Measurements from ENCODE around the gene MYCN. TPM values are rescaled to one million over a fixed set of nuclear protein-coding genes. Genes with fewer than 3 reads are reported as not detected.
A peak's percentile ranks its signal among the peaks of the same experiment; 100 is the strongest.

MYCN gene
- total RNA-seq, 1 experiment from 2014 or later: 8.7 TPM

- Mint-ChIP-seq H3K27me3 (ENCODE audit: unreplicated experiment) (no peaks in the 10 kb centered on the region), H3K4me3 (ENCODE audit: low read depth, unreplicated experiment) (no peak overlapping the region), H3K9me3 (ENCODE audit: low read depth, unreplicated experiment) (no peaks in the 10 kb centered on the region), H3K4me1 (ENCODE audit: low read depth, unreplicated experiment) (peaks cover 18% of the 10 kb centered on the region), H3K27ac (ENCODE audit: unreplicated experiment) (no peak overlapping the region), H3K36me3 (ENCODE audit: insufficient read depth, unreplicated experiment) (no peaks in the 10 kb centered on the region)
- DNase-seq: no peak
- TF ChIP-seq, protein P1, sequence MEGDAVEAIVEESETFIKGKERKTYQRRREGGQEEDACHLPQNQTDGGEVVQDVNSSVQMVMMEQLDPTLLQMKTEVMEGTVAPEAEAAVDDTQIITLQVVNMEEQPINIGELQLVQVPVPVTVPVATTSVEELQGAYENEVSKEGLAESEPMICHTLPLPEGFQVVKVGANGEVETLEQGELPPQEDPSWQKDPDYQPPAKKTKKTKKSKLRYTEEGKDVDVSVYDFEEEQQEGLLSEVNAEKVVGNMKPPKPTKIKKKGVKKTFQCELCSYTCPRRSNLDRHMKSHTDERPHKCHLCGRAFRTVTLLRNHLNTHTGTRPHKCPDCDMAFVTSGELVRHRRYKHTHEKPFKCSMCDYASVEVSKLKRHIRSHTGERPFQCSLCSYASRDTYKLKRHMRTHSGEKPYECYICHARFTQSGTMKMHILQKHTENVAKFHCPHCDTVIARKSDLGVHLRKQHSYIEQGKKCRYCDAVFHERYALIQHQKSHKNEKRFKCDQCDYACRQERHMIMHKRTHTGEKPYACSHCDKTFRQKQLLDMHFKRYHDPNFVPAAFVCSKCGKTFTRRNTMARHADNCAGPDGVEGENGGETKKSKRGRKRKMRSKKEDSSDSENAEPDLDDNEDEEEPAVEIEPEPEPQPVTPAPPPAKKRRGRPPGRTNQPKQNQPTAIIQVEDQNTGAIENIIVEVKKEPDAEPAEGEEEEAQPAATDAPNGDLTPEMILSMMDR (IDR thresholded peaks at IDR 0.05; ENCODE audit: unreplicated experiment): no peak
- no TSS peak for BruUV-seq (replicated peaks)
- intact Hi-C loops (cut with micrococcal nuclease; ENCODE audit: unreplicated experiment): no loop called here
- CTCF ChIA-PET: interaction anchor here (0.5 to 1.2 kb wide), 2 partner anchors 21 to 52 kb away, joined by 3 to 5 read pairs; no protein-coding TSS in a partner anchor
Observed at GRCh38 chr2:15988733-15989132, 48.4 kb downstream of the MYCN start.

GRCh38 chr2:15989559-15989958 is 49.2 kb downstream of the MYCN start:
- H3K4me3 Mint-ChIP-seq (ENCODE audit: low read depth, unreplicated experiment): no peak overlapping the region
- peak; percentile 38 for DNase-seq
- CTCF ChIA-PET: no interaction called here
- intact Hi-C loops (cut with micrococcal nuclease; ENCODE audit: unreplicated experiment): no loop called here
- no peaks in the 10 kb centered on the region for H3K36me3 Mint-ChIP-seq (ENCODE audit: insufficient read depth, unreplicated experiment)
- BruUV-seq (replicated peaks): no TSS peak
- H3K27ac Mint-ChIP-seq (ENCODE audit: unreplicated experiment): no peak overlapping the region
- peaks cover under 1% of the 10 kb centered on the region for H3K9me3 Mint-ChIP-seq (ENCODE audit: low read depth, unreplicated experiment)
- H3K4me1 Mint-ChIP-seq (ENCODE audit: low read depth, unreplicated experiment): peaks cover 18% of the 10 kb centered on the region
- H3K27me3 Mint-ChIP-seq (ENCODE audit: unreplicated experiment): no peaks in the 10 kb centered on the region
- TF ChIP-seq, protein P1 (IDR thresholded peaks at IDR 0.05; ENCODE audit: unreplicated experiment): no peak

GRCh38 chr2:15990151-15991101 is 50.1 kb downstream of the MYCN start:
- DNase-seq: no peak
- H3K9me3 Mint-ChIP-seq (ENCODE audit: low read depth, unreplicated experiment): peaks cover 5% of the 10 kb centered on the region
- CTCF ChIA-PET: no interaction called here
- no peaks in the 10 kb centered on the region for H3K27me3 Mint-ChIP-seq (ENCODE audit: unreplicated experiment)
- H3K36me3 Mint-ChIP-seq (ENCODE audit: insufficient read depth, unreplicated experiment): no peaks in the 10 kb centered on the region
- no peak overlapping the region for H3K4me3 Mint-ChIP-seq (ENCODE audit: low read depth, unreplicated experiment)
- intact Hi-C loops (cut with micrococcal nuclease; ENCODE audit: unreplicated experiment): no loop called here
- no TSS peak for BruUV-seq (replicated peaks)
- no peak overlapping the region for H3K27ac Mint-ChIP-seq (ENCODE audit: unreplicated experiment)
- TF ChIP-seq, protein P1 (IDR thresholded peaks at IDR 0.05; ENCODE audit: unreplicated experiment): no peak
- peaks cover 18% of the 10 kb centered on the region for H3K4me1 Mint-ChIP-seq (ENCODE audit: low read depth, unreplicated experiment)

DNA sequence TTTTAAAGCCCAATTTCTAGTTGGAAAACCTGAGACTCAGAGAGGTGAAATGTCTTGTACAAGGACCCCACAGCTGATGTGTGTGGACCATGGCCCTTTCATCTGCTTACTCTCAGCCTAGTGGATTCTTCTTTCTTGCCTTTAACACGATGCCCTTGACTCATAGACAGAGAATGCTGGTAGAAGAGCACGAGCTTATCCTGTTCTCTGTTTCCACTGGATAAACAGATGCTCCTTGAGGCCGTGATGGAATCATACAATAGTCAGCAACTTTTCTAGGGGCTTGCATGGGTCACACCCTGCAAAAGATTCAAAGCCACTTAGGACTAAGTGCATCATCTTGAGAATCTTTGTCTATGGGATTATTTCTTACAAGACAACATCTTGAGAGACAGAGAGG is 50.9 kb downstream of the MYCN start:
- TF ChIP-seq, protein P1 (IDR thresholded peaks at IDR 0.05; ENCODE audit: unreplicated experiment): no peak
- Mint-ChIP-seq H3K27me3 (ENCODE audit: unreplicated experiment) (no peaks in the 10 kb centered on the region), H3K9me3 (ENCODE audit: low read depth, unreplicated experiment) (peaks cover 5% of the 10 kb centered on the region), H3K36me3 (ENCODE audit: insufficient read depth, unreplicated experiment) (no peaks in the 10 kb centered on the region), H3K4me3 (ENCODE audit: low read depth, unreplicated experiment) (no peak overlapping the region), H3K4me1 (ENCODE audit: low read depth, unreplicated experiment) (peaks cover 18% of the 10 kb centered on the region), H3K27ac (ENCODE audit: unreplicated experiment) (no peak overlapping the region)
- CTCF ChIA-PET: no interaction called here
- BruUV-seq (replicated peaks): no TSS peak
- intact Hi-C loops (cut with micrococcal nuclease; ENCODE audit: unreplicated experiment): no loop called here
- no peak for DNase-seq
